ENCODE results near the gene ATP11B.
A peak's percentile ranks its signal among the peaks of the same experiment; 100 is the strongest.
"Not testable (repeated sequence)": the region's sequence is repeated elsewhere in the genome, so short reads cannot be mapped to it uniquely, and the experiment has no call there.

The ATP11B gene

GRCh38 chr3:182796310-182796709 lies 3.0 kb downstream of the ATP11B start:
- DNase-seq, result no peak

DNA sequence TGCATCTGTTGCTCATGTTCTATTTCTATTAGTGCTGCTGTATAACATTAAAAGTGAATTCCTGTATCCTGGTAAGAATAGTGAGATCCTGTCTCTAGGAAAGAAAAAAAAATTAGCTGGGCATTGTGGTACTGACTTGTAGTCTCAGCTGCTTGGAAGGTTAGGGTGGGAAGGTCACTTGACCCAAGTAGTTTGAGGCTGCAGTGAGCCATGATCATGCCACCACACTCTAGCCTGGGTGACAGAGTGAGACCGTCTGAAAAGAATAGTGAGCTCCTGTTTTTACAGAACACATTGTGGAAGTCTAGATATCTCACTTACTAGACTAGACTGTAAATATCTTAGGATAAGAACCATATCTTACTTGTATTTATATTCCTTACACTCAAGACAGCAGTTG lies 4.6 kb downstream of the ATP11B start:
- DNase-seq, result no peak

DNA sequence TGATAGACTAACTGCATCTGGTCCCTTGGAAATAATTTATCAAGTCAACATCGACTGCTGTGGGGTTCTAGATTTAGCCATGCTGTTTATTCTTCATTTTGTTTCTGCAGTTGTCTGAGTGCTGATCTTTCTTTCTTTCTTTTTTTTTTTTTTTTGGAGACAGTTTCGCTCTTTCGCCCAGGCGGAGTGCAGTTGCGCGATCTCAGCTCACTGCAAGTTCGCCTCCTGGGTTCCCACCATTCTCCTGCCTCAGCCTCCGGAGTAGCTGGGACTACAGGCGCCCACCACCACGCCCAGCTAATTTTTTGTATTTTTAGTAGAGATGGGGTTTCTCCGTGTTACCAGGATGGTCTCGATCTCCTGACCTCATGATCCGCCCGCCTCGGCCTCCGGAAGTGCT lies 5.8 kb downstream of the ATP11B start:
- not testable (repeated sequence) for DNase-seq

GRCh38 chr3:182800508-182800907 lies 7.2 kb downstream of the ATP11B start:
- DNase-seq, result no peak

DNA sequence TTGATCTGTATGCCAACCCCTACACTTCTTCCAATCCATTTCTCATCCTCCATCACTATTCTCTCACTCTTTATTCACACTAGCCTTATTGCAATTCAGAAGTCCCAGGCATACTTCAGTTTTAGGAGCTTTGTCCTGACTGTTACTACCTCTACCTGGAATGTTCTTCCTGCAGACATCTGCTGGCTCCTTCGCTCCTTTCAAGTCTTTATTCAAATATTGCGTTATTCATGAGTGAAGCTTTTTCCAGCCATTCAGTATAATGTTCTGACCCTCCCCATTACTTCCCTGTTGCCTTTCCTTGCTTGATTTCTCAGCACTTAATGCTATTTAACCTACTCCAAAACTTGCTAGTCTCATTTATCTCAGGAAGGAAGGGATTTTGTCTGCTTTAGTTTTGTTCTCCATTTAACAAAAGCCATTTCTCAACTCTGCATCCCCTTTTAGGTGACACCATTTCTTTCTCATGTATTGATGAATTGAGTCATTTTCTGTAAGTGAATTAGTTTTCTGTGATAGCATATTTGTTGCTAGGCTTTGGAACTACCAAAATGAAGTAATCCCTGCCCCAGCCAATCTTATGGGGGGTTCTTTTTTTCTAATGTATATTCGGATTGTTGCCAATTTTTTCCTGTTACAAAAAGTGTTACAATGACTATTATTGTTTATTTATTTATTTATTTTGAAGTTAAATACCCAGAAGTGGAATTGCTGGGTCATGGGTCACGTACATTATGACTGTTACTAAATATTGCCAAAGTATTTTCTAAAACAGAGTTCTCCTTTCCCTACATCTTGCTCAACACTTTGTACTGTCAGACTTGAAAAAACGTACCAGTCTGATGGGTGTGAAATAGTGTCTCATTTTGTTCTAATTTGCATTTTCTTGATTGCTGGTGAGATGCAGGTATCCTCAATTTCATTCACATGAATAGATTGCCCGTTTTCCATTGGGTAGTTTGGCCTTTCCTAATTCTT lies 9.4 kb downstream of the ATP11B start:
- no peak for DNase-seq

DNA sequence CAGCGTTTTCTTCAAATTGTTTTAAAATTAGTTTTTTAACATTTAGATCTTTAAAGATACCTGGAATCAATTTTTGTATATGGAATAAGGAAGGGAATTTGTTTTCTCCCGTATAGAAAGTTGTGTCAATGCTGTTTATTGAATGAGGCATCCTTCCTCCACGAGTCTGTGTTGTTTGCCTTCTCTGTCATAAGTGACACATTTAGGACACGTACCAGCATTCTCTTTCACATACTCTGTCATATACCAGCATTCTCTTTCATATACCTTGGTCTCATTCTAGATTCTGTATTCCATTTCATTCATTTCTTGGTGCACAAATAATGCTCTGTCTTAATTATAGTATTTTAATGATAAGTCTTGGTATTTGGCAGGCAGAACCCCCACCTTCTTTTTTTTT lies 10.3 kb downstream of the ATP11B start:
- DNase-seq, result no peak

DNA sequence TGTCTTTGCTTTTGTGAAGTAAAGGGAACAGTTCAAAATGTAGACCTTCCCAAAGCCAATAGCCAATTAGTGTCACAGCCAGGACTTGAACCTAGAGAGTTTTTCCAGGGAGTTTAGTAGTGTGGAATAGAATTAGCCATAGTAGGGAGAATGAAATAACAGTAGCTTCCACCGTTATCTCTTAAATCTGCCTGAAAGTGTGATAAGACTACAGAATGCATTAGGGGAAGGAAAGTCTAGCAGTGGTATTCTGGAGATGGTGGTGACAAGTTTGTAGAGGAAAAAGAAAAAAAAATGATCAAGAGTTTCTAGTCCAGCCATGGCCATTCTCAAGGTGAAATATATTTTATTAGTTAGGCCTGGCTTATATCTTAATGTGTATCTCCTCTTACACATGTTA lies 13.8 kb downstream of the ATP11B start:
- DNase-seq, result no peak

GRCh38 chr3:182808041-182808770 lies 14.9 kb downstream of the ATP11B start:
- no peak for DNase-seq

- no peak for DNase-seq
These were observed 16.2 kb downstream of the ATP11B start for GRCh38 chr3:182809531-182809930.

GRCh38 chr3:182810574-182811268 lies 17.4 kb downstream of the ATP11B start:
- DNase-seq, result no peak

- no peak for DNase-seq
These were observed 17.9 kb downstream of the ATP11B start for GRCh38 chr3:182811269-182811596.

GRCh38 chr3:182812123-182812522 lies 18.8 kb downstream of the ATP11B start:
- no peak for DNase-seq

GRCh38 chr3:182814419-182815062 lies 21.2 kb downstream of the ATP11B start:
- DNase-seq, result no peak

GRCh38 chr3:182816181-182816580 lies 22.9 kb downstream of the ATP11B start:
- DNase-seq, result no peak

DNA sequence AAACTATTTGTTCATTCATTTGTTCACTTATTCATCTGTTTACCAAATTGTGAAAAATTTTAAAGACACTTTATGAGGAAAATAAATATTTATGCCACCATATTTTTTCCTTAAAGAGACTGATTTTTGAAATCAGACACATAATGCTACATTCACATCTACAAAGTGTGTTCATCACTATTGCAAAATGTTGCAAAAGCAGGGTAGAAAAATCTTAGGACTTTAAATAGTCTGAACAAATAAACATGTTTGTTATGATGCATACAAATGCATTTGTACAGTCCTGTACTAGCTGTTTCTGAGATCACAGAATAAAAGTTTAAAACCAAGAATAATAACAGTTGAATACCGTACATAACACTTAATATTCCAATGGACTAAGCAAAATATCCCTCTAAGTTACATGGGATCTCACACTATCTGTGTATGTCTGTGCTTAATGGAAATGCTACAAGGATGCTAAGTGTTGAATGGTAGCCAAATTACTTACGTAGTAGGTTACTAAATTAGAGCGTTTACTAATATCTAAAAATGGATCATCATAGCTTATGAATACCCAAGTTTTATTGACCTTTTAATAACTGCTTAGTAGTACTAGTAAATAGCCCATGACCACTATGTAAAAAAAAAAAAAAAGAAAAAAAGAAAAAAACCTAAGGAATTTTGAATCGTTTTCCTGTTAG lies 25.1 kb downstream of the ATP11B start:
- DNase-seq, result no peak

DNA sequence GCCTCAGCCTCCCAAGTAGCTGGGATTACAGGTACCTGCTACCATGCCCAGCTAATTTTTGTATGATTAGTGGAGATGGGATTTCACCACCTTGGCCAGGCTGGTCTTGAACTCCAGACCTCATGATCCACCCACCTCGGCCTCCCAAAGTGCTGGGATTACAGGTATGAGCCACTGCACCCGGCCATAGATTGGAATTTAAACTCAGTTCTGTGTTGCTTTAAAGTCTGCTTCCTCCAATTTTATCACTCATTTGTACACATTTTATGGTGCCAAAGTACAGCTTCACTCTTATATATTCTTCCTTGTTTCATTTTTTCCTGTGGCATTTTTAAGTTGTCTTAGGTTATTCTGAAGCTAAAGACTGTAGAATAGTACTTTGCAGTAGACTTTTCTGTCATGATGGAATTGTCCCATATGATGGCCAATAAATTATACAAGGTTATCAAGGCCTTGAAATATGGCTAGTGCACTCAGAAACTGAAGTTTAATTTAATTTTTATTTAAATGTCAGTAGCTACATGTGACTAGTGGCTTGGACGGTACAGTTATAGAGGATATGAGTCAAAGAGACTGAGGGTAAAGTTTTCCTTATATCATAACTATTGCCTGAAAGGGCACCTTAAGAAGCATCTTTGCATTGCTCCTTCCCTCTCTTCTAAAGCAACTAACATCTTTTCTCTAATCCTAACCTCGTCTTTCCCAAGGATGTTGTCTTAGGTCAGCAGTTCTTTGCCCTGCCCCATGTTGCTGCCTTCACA lies 28.1 kb downstream of the ATP11B start:
- no peak for DNase-seq

DNA sequence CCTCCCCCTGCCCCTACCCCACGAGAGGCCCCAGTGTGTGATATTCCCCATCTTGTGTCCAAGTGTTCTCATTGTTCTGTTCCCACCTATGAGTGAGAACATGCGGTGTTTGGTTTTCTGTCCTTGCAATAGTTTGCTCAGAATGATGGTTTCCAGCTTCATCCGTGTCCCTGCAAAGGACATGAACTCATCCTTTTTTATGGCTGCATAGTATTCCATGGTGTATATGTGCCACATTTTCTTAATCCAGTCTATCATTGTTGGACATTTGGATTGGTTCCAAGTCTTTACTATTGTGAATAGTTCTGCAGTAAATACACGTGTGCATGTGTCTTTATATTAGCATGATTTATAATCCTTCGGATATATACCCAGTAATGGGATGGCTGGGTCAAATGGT lies 29.0 kb downstream of the ATP11B start:
- DNase-seq, result not testable (repeated sequence)

DNA sequence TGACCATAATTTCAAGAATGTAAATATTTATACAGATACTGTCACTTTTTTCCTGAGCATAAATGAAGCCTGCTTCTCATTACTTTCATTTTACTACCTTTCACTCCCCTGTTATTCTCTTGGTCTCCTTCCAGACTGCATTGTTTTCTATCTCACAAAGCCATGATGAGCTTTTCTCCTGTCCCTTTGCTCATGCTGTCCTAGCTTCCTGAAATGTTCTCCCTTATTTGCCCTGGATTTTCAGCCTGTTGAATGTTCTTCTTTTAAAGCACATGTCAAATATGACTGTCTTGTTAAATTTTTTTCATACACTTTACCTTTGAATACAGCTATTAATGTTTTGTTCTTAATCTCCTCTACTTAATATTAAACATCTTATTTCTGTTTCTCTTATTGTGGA lies 31.7 kb downstream of the ATP11B start:
- no peak for DNase-seq

GRCh38 chr3:182829761-182830405 lies 36.6 kb downstream of the ATP11B start:
- DNase-seq, result no peak

DNA sequence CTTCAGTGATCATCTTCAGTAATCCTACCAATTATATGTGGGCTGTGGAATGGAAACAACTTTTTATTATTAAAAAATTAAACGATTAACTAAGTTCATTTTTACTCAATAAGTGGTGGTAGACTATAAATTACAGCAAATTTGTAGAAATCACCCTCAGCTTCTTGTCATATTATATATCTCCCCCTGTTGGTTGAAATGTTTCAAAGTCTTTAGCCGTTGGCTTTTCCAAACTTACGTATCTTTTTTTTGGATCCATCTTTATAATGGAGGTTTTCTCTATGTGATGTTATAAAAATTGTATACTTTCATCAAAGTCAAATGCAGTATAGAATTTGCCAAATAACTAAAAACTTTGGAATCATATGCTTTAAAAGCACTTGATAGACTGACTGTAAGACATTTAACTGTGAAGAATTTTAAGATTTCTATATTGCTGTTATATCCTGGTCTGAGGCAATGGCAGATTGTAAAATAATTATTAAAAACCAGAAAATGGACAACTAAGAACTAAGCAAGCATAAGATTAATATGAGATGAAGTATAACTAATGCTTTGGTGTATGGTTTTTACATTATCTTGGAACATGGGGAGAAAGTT lies 44.7 kb downstream of the ATP11B start:
- DNase-seq, result peak; percentile 28

GRCh38 chr3:182843478-182843877 lies 50.2 kb downstream of the ATP11B start:
- DNase-seq, result no peak

All from NCI-H1105 treated with DMSO at 0.1 percent for 48 hours (cell line).